ENCODE results near the gene CD209. TPM values are rescaled to one million over a fixed set of nuclear protein-coding genes. Genes with fewer than 3 reads are reported as not detected.
A peak's percentile ranks its signal among the peaks of the same experiment; 100 is the strongest.
"Not testable (repeated sequence)": the region's sequence is repeated elsewhere in the genome, so short reads cannot be mapped to it uniquely, and the experiment has no call there.

CD209 gene
- total and polyA plus RNA-seq, 2 donors, result 5.3 to 6.2 TPM

DNA sequence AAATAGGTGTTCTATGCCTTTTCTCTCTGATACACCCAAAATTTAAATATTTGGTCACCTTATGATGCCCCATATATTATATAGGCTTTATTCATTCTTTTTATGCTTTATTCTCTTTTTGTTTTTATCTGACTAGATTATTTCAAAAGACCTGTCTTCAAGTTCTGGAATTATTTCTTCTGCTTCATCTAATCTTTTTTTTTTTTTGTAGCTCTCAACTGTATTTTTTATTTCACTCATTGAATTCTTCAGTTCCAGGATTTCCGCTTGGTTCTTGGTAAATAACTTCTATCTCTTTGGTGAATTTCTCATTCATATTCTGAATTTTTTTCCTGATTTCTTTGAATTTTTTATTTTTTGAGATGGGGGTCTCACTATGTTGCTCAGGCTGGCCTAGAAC is 11.8 kb upstream of the CD209 start:
- H3K4me3 ChIP-seq (ENCODE audit: low read depth, low read length), result no peak overlapping the region
- WGBS, result 92% methylated on average over 1 of the region's 1 CpG

DNA sequence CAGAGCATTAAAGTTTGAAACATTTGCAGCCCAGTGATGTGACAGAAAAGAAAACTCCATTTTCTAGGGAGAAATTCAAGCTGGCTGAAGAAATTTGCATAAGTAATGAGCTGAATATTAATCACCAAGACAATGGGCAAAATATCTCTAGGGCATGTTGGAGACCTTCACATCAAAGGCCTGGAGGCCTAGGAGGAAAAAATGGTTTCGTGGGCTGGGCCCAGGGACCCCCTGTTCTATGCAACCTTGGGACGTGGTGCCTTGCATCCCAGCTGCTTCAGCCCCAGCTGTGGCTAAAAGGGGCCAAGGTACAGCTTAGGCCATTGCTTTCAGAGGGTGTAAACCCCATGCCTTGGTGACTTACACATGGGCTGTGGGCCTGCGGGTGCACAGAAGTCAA is 10.0 kb upstream of the CD209 start:
- no peak for DNase-seq (ENCODE audit: extremely low spot score)
- H3K4me3 ChIP-seq (ENCODE audit: low read depth, low read length), result no peak overlapping the region
- no peak overlapping the region for H3K27ac ChIP-seq (ENCODE audit: low read depth)
- H3K4me1 ChIP-seq (ENCODE audit: insufficient read depth), result no peaks in the 10 kb centered on the region
- H3K36me3 ChIP-seq (ENCODE audit: insufficient read depth), result no peaks in the 10 kb centered on the region
- WGBS, result 76% methylated on average over 3 of the region's 3 CpGs

More for the DNA sequence above, 11.8 kb upstream of the CD209 start:
- Histone ChIP-seq H3K36me3 (ENCODE audit: insufficient read depth) (no peaks in the 10 kb centered on the region), H3K27ac (ENCODE audit: low read depth) (no peak overlapping the region), H3K4me1 (ENCODE audit: insufficient read depth) (no peaks in the 10 kb centered on the region)
- DNase-seq (ENCODE audit: extremely low spot score), result no peak

DNA sequence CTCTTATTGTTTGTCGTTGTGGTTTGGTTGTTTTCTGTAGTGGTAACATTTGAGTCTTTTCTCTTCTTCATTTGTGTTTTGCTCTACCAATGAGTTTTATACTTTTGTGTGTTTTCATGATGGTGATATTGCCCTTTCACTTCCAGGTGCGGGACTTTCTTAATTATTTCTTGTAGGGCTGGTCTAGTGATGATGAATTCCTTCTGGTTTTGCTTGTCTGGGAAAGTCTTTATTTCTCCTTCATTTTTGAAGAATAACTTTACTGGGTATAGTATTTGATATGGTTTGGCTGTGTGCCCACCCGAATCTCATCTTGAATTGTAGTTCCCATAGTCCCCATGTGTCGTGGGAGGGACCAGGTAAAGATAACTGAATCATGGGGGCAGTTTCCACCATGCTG is 8.9 kb upstream of the CD209 start:
- Histone ChIP-seq H3K4me3 (ENCODE audit: low read depth, low read length) (no peak overlapping the region), H3K4me1 (ENCODE audit: insufficient read depth) (no peaks in the 10 kb centered on the region), H3K36me3 (ENCODE audit: insufficient read depth) (no peaks in the 10 kb centered on the region), H3K27ac (ENCODE audit: low read depth) (no peak overlapping the region)
- no peak for DNase-seq (ENCODE audit: extremely low spot score)
- 44% methylated on average over 4 of the region's 4 CpGs for WGBS

DNA sequence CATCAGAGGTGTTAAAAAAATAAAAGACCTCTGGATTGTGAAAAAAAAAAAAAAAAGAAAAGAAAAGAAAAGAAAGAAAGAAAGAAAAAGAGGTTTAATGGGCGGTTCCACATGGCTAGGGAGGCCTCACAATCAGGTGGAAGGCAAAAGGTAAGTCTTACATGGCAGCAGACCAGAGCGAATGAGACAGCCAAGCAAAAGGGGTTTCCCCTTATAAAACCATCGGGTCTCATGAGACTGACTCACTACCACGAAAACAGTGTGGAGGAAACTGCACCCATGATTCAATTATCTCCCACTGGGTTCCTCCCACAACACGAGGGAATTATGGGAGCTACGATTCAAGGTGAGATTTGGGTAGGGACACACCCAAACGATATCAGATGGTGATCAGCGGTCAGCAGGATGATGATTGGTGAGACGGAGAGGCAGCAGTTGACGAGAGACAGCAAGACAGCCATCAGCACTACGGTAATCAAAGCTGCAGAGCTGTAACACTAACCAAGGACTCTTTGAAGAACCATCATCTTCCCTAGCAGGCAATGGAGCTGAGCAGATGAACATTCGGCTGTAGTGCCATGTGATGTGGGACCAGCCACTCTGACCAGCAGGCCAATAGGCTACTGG is 3.9 kb upstream of the CD209 start:
- no peaks in the 10 kb centered on the region for H3K4me1 ChIP-seq (ENCODE audit: insufficient read depth)
- no peak for DNase-seq (ENCODE audit: extremely low spot score)
- H3K4me3 ChIP-seq (ENCODE audit: low read depth, low read length), result no peak overlapping the region
- H3K36me3 ChIP-seq (ENCODE audit: insufficient read depth), result no peaks in the 10 kb centered on the region
- 75% methylated on average over 12 of the region's 12 CpGs for WGBS
- no peak overlapping the region for H3K27ac ChIP-seq (ENCODE audit: low read depth)

DNA sequence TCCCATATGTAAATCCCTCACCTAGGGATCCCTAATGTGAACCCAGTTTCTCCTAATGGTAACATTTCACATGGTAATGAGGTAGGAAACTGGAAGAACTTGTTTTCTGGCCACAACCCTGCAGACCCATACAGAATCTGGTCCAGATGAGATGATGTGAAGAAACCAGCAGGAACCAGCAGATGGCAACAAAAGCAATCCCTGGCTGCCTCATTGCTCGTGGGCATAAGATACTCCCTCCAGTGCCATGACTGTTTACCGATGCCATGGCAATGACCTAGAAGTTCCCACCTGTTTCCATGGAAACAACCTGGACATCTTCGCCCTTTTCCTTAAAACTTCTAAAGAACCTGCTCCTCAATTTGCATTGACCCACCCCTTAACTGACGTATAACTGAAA is 1.4 kb upstream of the CD209 start:
- Histone ChIP-seq H3K27ac (ENCODE audit: low read depth) (no peak overlapping the region), H3K4me3 (ENCODE audit: low read depth, low read length) (no peak overlapping the region), H3K4me1 (ENCODE audit: insufficient read depth) (no peaks in the 10 kb centered on the region), H3K36me3 (ENCODE audit: insufficient read depth) (no peaks in the 10 kb centered on the region)
- 20% methylated on average over 4 of the region's 4 CpGs for WGBS
- peak; percentile 8 for DNase-seq (ENCODE audit: extremely low spot score)

DNA sequence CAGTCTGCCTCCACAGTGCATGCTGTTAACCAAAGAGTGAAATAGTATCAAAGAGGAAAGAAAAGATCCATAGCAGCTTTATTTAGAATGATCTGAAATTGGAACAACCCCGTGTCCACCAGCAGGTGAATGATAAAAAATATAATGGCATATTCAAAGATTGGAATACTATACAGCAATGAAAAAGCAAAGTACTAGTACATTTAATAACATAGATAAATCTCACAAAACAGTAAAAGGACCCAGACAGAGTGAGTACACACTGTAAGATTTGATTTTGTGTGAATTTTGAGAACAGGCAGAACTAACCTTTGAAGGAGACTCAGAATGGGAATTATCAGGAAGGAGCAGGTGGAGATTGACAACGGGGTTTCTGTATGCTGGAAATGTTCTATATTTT is 837 bp upstream of the CD209 start:
- no peak for DNase-seq (ENCODE audit: extremely low spot score)
- Histone ChIP-seq H3K4me1 (ENCODE audit: insufficient read depth) (no peaks in the 10 kb centered on the region), H3K27ac (ENCODE audit: low read depth) (no peak overlapping the region), H3K36me3 (ENCODE audit: insufficient read depth) (no peaks in the 10 kb centered on the region), H3K4me3 (ENCODE audit: low read depth, low read length) (no peak overlapping the region)
- WGBS, result 69% methylated on average over 2 of the region's 2 CpGs

DNA sequence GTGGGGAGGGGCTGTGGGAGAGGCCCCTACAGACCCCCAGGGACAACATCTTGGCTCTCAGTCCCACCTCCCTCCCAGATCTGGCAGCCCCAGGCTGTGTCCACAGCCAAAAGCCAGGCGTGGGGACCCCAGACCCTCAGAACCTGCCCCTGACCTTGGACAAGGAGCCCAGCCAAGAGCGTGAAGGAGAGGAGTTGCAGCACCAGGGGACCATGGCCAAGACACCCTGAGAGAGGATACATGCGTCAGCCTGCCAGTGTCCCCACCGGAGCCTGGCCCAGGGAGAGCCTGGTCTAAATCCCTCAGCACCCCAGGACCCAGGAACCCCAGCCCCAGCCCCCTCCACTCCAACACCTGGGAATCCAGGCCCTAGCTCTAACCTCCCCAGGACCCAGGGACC is 1.0 kb downstream of the CD209 start:
- 70% methylated on average over 4 of the region's 4 CpGs for WGBS
- not testable (repeated sequence) for H3K4me3 ChIP-seq (ENCODE audit: low read depth, low read length); H3K36me3 ChIP-seq (ENCODE audit: insufficient read depth); H3K4me1 ChIP-seq (ENCODE audit: insufficient read depth); H3K27ac ChIP-seq (ENCODE audit: low read depth); DNase-seq (ENCODE audit: extremely low spot score)

DNA sequence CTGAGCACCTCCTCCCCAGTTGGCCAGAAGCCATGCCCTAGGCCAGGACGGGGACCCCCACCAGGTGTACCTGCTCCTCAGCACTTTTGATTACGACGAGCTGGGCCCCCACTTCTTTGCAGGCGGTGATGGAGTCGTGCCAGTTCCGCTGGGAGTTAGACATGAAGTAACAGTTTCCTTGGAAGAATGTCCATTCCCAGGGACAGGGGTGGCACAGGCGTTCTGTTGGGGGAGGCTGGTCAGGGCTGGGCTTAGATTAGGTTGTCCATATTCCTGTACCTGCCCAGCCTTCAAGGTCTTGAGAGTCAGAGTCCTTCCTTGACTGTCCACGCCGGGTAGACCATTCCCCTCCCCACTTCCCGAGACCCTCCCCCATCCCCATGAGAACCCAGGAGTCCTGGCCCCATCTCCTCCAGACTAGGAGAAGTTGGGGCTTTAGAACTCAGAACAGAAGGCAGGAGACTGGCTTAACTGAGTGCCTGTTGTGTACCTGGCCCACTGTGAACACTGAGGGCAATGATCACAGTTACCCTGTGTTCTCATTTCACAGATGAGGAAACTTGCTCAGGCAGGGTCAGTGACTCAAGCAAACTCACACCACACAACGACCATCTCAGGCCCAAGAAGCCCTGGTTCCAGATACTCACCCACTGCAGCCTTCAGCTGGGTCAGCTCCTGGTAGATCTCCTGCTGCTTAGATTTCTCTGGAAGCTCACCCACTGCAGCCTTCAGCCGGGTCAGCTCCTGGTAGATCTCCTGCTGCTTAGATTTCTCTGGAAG is 2.3 kb downstream of the CD209 start:
- Histone ChIP-seq H3K27ac (ENCODE audit: low read depth) (no peak overlapping the region), H3K36me3 (ENCODE audit: insufficient read depth) (no peaks in the 10 kb centered on the region), H3K4me1 (ENCODE audit: insufficient read depth) (no peaks in the 10 kb centered on the region), H3K4me3 (ENCODE audit: low read depth, low read length) (no peak overlapping the region)
- DNase-seq (ENCODE audit: extremely low spot score), result no peak
- WGBS, result 70% methylated on average over 12 of the region's 12 CpGs

DNA sequence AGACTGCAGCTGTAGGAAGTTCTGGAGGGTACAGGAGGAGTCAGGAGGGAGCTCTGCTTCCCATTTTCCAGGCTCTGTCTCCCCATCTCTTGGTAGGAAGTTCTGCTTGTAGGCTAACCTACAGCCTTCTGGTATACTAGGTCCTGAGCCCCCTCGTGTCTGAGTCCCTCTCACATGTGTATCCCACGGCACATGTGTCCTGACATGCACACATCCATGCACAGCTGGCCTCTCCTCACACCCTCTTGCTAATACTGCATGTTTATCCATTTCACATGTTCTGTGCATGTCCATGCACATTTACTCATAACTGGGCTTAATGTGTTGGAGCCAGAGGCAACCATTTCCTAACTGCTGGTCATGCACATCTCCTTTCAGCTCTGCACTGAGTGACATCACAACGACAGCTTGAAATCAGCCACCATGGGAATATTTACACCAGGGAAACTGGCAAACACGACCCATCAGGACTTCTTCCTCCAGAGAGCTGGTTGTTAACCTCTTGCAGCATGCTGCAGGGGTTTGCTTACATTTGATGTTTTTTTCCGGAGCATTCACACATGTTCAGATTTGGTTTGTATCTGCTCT is 3.0 kb downstream of the CD209 start:
- H3K36me3 ChIP-seq (ENCODE audit: insufficient read depth), result no peaks in the 10 kb centered on the region
- 56% methylated on average over 5 of the region's 5 CpGs for WGBS
- H3K27ac ChIP-seq (ENCODE audit: low read depth), result no peak overlapping the region
- no peak overlapping the region for H3K4me3 ChIP-seq (ENCODE audit: low read depth, low read length)
- no peak for DNase-seq (ENCODE audit: extremely low spot score)
- H3K4me1 ChIP-seq (ENCODE audit: insufficient read depth), result no peaks in the 10 kb centered on the region

DNA sequence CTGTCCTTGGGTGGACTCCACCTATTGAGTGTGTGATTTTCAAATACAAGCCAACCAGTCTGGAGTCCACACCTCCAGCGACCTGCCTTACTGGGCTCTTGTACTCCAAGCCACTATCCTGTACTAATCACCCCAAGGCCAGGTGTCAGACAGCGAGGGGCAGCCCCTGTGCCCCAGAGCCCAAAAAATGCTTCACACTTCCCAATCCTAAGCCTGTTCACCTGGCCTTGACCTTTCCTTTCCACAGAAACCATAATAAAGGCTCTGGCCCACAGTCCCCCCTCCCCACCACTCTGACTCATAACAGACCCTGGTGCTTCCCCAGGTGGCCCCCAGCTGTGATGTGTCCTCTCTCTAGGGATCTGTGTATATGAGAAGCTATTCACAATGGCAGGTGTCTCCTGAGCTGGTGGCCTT is 3.9 kb downstream of the CD209 start:
- Histone ChIP-seq H3K36me3 (ENCODE audit: insufficient read depth) (no peaks in the 10 kb centered on the region), H3K27ac (ENCODE audit: low read depth) (no peak overlapping the region), H3K4me3 (ENCODE audit: low read depth, low read length) (no peak overlapping the region), H3K4me1 (ENCODE audit: insufficient read depth) (no peaks in the 10 kb centered on the region)
- 68% methylated on average over 2 of the region's 2 CpGs for WGBS
- no peak for DNase-seq (ENCODE audit: extremely low spot score)

DNA sequence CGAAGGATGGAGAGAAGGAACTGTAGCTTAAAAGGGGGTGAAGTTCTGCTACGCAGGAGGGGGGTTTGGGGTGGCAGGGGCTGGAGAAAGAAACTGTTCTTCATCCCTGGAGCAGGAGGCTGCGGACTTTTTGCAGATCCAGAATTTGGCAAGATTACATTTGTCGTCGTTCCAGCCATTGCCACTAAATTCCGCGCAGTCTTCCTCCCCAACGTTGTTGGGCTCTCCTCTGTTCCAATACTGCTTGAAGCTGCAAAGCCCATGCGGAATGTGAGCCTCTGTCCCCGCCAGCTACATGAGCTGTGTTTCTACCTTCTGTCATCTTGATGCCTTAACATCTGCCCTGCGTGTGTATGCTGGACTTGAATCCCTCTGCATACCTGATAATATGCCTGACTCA is 4.3 kb downstream of the CD209 start:
- no peaks in the 10 kb centered on the region for H3K4me1 ChIP-seq (ENCODE audit: insufficient read depth)
- no peak overlapping the region for H3K4me3 ChIP-seq (ENCODE audit: low read depth, low read length)
- H3K27ac ChIP-seq (ENCODE audit: low read depth), result no peak overlapping the region
- H3K36me3 ChIP-seq (ENCODE audit: insufficient read depth), result no peaks in the 10 kb centered on the region
- no peak for DNase-seq (ENCODE audit: extremely low spot score)
- 65% methylated on average over 11 of the region's 11 CpGs for WGBS

DNA sequence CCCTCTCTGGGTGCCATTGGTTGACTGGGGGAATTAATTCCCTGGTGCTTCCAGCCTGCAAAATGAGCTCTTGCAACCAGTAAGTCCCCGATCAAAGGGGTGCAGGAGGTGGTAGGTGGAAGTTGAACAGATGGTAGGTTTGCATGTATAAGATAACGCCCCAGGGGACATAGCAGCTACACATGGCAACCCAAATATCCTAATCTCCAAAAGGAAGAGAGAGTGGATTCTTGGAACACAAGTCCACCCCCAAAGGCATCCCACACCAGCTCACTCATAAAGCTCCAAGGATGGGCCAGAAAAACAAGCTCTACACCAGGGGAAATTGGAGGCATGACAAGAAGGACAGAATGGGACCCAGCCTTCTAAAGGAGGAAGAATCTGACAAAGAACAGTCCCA is 4.8 kb downstream of the CD209 start:
- WGBS, result 74% methylated on average over 2 of the region's 2 CpGs
- Histone ChIP-seq H3K27ac (ENCODE audit: low read depth) (no peak overlapping the region), H3K4me1 (ENCODE audit: insufficient read depth) (no peaks in the 10 kb centered on the region), H3K4me3 (ENCODE audit: low read depth, low read length) (no peak overlapping the region), H3K36me3 (ENCODE audit: insufficient read depth) (no peaks in the 10 kb centered on the region)
- no peak for DNase-seq (ENCODE audit: extremely low spot score)

DNA sequence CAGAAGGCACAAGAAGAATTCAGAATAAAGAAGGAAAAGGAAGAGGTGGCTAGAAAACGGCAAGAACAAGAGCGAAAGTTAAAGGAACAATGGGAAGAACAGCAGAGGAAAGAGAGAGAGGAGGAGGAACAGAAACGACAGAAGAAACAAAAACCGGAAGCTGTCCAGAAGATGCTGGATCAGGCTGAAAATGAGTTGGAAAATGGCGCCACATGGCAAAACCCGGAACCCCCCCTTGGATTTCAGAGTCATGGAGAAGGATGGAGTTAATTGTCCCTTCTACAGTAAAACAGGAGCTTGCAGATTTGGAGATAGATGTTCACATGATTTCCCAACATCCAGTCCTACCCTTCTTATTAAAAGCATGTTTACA is 6.7 kb downstream of the CD209 start:
- 84% methylated on average over 6 of the region's 6 CpGs for WGBS
- DNase-seq (ENCODE audit: extremely low spot score), result no peak
- H3K27ac ChIP-seq (ENCODE audit: low read depth), result no peak overlapping the region
- no peak overlapping the region for H3K4me3 ChIP-seq (ENCODE audit: low read depth, low read length)
- H3K4me1 ChIP-seq (ENCODE audit: insufficient read depth), result no peaks in the 10 kb centered on the region
- no peaks in the 10 kb centered on the region for H3K36me3 ChIP-seq (ENCODE audit: insufficient read depth)

Measured in urinary bladder (tissue), 4 donors.